Measurements from ENCODE around the gene C18orf32. TPM values are rescaled to one million over a fixed set of nuclear protein-coding genes. Genes with fewer than 3 reads are reported as not detected.

The C18orf32 gene
- total RNA-seq, 4 donors from 2014 or later = 42.7 to 85.6 (median 65.0) TPM

DNA sequence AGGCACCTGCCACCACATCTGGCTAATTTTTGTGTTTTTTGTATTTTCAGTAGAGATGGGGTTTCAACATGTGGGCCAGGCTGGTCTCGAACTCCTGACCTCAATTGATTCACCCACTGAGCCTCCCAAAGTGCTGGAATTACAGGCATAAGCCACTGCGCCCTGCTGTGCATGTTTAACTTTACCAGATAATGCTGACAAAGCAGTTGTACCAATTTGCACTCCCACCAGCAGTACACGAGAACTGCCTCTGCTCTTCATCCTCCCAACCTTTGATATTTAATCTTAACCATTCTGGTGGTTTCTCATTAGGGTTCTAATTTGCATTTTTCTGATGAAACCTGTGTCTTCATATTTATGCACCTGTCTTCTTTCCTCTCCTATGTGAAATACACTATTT is 14.6 kb downstream of the C18orf32 start:
- intact Hi-C loops (cut with DNase I) = no loop called here
- 82 to 87% methylated on average over 3 of the region's 3 CpGs for WGBS, 2 donors
- TF ChIP-seq, protein P1, sequence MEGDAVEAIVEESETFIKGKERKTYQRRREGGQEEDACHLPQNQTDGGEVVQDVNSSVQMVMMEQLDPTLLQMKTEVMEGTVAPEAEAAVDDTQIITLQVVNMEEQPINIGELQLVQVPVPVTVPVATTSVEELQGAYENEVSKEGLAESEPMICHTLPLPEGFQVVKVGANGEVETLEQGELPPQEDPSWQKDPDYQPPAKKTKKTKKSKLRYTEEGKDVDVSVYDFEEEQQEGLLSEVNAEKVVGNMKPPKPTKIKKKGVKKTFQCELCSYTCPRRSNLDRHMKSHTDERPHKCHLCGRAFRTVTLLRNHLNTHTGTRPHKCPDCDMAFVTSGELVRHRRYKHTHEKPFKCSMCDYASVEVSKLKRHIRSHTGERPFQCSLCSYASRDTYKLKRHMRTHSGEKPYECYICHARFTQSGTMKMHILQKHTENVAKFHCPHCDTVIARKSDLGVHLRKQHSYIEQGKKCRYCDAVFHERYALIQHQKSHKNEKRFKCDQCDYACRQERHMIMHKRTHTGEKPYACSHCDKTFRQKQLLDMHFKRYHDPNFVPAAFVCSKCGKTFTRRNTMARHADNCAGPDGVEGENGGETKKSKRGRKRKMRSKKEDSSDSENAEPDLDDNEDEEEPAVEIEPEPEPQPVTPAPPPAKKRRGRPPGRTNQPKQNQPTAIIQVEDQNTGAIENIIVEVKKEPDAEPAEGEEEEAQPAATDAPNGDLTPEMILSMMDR (IDR thresholded peaks at IDR 0.05) = no peak
- no peak for TF ChIP-seq POLR2A (IDR thresholded peaks at IDR 0.05)
- H3K9me3 ChIP-seq = no peaks in the 10 kb centered on the region
- no peak overlapping the region for H3K4me3 ChIP-seq (replicated peaks in 1 of 3)
- H3K27me3 ChIP-seq = no peaks in the 10 kb centered on the region
- no peak overlapping the region for H3K27ac ChIP-seq
- no peak for DNase-seq
- no peaks in the 10 kb centered on the region for H3K36me3 ChIP-seq
- peaks cover 8 to 11% of the 10 kb centered on the region in 2 donors for H3K4me1 ChIP-seq

DNA sequence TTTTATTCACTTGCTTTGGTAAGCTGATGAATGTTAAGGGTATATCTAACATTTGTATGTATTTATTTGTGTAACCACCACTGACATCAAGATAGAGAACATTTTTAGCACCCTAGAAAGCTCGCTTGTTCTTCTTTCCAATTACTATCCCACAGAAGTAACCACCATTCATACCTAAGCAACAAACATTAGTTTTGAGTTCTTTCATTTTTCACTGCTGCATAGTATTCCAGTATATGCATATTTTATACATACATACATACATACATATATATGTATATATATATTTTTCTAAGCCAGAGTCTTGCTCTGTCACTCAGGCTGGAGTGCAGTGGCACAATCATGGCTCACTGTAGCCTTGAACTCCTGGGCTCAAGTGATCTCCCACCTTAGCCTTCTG is 15.5 kb downstream of the C18orf32 start:
- Histone ChIP-seq H3K9me3 (no peaks in the 10 kb centered on the region), H3K27me3 (no peaks in the 10 kb centered on the region), H3K27ac (no peak overlapping the region), H3K36me3 (no peaks in the 10 kb centered on the region), H3K4me1 (peaks cover 3% of the 10 kb centered on the region in 2 donors), H3K4me3 (replicated peaks in 1 of 3) (no peak overlapping the region)
- DNase-seq = no peak
- TF ChIP-seq, protein P1 (IDR thresholded peaks at IDR 0.05) = no peak
- no peak for TF ChIP-seq POLR2A (IDR thresholded peaks at IDR 0.05)
- 96 to 100% methylated on average over 1 of the region's 1 CpG for WGBS, 2 donors
- intact Hi-C loops (cut with DNase I) = no loop called here

DNA sequence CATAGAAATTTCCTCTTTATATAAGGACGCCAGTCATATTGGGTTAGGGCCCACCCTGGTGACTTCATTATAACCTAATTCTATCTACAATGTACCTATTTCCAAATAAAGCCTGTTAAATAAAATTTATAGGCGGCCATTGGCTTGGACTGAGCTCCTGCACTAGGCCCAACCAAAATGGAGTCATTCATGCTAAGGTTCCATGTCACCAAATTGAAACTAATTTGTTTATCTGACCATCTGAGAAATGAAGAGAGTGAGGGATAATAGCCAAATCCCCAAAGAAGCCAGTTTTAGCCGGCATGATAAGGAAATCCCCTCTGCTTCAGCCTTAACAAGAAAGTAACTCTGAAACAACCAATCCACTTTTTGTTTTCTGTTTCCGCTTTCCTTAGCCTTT is 19.4 kb downstream of the C18orf32 start:
- Histone ChIP-seq H3K27me3 (no peaks in the 10 kb centered on the region), H3K9me3 (no peaks in the 10 kb centered on the region), H3K27ac (no peak overlapping the region), H3K4me1 (no peaks in the 10 kb centered on the region), H3K36me3 (no peaks in the 10 kb centered on the region), H3K4me3 (replicated peaks in 1 of 3) (no peak overlapping the region)
- intact Hi-C loops (cut with DNase I) = no loop called here
- no peak for DNase-seq
- 90 to 91% methylated on average over 4 of the region's 4 CpGs for WGBS, 2 donors
- TF ChIP-seq, protein P1 (IDR thresholded peaks at IDR 0.05) = no peak
- no peak for TF ChIP-seq POLR2A (IDR thresholded peaks at IDR 0.05)

DNA sequence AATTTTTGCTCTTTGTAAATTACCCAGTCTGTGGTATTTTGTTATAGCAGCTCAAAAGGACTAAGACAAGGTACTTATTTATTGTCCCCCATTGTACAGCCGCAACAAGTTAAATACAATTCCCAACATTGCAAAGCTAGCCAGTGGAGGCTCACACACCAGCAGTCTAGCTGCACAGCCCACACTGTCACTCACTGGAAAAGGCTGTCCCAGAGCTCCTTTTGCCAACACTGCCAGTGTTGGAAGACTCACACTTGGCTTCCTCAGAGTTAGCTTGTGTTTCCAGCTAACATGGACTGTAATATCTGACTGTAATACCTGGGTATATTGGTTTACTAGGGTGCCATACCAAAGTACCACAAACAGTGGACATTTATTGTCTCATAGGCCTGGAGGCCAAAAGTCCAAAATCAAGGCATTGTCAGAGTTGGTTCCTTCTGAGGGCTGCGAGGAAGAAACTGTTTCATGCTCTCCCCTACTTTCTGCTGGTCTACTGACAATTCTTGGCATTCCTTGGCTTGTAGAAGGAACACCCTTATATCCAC is 19.9 kb downstream of the C18orf32 start:
- no peak for TF ChIP-seq POLR2A (IDR thresholded peaks at IDR 0.05)
- TF ChIP-seq, protein P1 (IDR thresholded peaks at IDR 0.05) = no peak
- H3K4me3 ChIP-seq (replicated peaks in 1 of 3) = no peak overlapping the region
- H3K27ac ChIP-seq = no peak overlapping the region
- DNase-seq = no peak
- H3K27me3 ChIP-seq = no peaks in the 10 kb centered on the region
- H3K36me3 ChIP-seq = no peaks in the 10 kb centered on the region
- intact Hi-C loops (cut with DNase I) = no loop called here
- no peaks in the 10 kb centered on the region for H3K4me1 ChIP-seq
- WGBS, 2 donors = 92 to 95% methylated on average over 2 of the region's 2 CpGs
- H3K9me3 ChIP-seq = no peaks in the 10 kb centered on the region

DNA sequence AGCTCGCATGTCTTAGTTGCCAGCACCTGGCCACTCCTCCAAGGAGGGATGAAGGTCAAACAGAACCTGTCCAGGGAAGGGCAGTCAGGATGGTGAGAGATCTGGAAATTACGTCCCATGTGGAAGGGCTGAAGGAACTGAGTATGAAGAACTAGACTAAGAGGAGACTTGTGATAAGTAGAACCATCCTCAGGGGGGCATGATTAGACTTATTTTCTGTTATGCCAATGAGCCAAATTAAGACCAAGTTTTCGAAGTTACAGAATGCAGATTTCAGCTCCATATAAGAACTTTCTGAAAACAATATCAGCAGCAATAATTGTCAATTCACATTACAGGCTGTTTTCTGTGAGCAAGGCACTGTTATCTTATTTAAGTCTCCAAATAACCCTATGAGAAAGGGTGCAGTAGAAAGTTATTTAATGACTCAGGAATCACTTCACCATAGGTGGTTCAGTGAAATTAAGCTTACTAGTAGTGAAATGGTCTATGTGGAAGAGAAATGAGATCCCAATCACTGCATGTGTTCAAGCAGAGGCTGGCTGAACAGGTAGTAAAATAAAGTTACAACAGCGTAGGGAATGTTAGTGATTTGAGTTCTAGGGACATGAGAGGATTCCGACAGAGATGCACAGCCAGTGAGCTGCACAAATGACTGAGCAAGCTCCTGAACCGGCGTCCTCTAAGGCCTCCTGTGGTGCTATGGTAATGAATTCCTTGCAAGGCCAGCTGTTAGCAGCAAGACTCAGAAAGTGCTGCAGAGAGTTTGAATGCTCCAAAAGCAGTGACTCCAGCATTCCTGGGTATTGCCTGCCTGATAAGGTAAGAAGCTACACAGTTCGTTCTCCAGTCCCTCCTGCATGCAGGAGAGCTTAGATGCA is 22.1 kb downstream of the C18orf32 start:
- TF ChIP-seq POLR2A (IDR thresholded peaks at IDR 0.05) = no peak
- TF ChIP-seq, protein P1 (IDR thresholded peaks at IDR 0.05) = no peak
- Histone ChIP-seq H3K4me3 (replicated peaks in 1 of 3) (no peak overlapping the region), H3K27me3 (no peaks in the 10 kb centered on the region), H3K36me3 (no peaks in the 10 kb centered on the region), H3K9me3 (no peaks in the 10 kb centered on the region), H3K27ac (no peak overlapping the region), H3K4me1 (no peaks in the 10 kb centered on the region)
- WGBS, 2 donors = 66 to 76% methylated on average over 8 of the region's 8 CpGs
- intact Hi-C loops (cut with DNase I) = no loop called here
- no peak for DNase-seq

Data from thyroid gland (tissue), 4 donors.